ENCODE data around the gene PEX14. TPM values are rescaled to one million over a fixed set of nuclear protein-coding genes. Genes with fewer than 3 reads are reported as not detected.
A peak's percentile ranks its signal among the peaks of the same experiment; 100 is the strongest.
"Not testable (repeated sequence)": the region's sequence is repeated elsewhere in the genome, so short reads cannot be mapped to it uniquely, and the experiment has no call there.

PEX14 gene
- total RNA-seq, result 16.0 to 17.8 TPM (median 17.4 TPM) in 3 replicates
- long read RNA-seq, transcript PEX14-201 (9 exons, 1,985 nt), result major isoform, 13 of 19 reads
- long read RNA-seq, partial matches to known transcripts, result 2 of 19 reads
- long read RNA-seq, other reads (novel, unspliced or antisense), result 4 of 19 reads

- Mint-ChIP-seq H3K27ac (ENCODE audit: unreplicated experiment) (peak within 1 kb of the TSS; percentile 81), H3K27me3 (ENCODE audit: low read depth) (no peaks in the 10 kb centered on the region), H3K9me3 (ENCODE audit: low read depth) (no peaks in the 10 kb centered on the region), H3K4me3 (ENCODE audit: unreplicated experiment) (peak within 1 kb of the TSS; percentile 96), H3K4me1 (ENCODE audit: low read depth) (peaks cover 45% of the 10 kb centered on the region), H3K36me3 (ENCODE audit: low read depth) (no peaks in the 10 kb centered on the region)
- DNase-seq (ENCODE audit: low spot score), result peak; percentile 97
- no peak for TF ChIP-seq CTCF (IDR thresholded peaks at IDR 0.05)
Measured at GRCh38 chr1:10474613-10475507, at the start of gene PEX14. PEX14 (plus strand) TSS chr1:10474950; CDS start chr1:10474967, 17 bp downstream.

- peaks cover 16% of the 10 kb centered on the region for H3K4me1 Mint-ChIP-seq (ENCODE audit: low read depth)
- H3K27me3 Mint-ChIP-seq (ENCODE audit: low read depth); H3K4me3 Mint-ChIP-seq (ENCODE audit: unreplicated experiment); DNase-seq (ENCODE audit: low spot score); H3K9me3 Mint-ChIP-seq (ENCODE audit: low read depth); H3K27ac Mint-ChIP-seq (ENCODE audit: unreplicated experiment); H3K36me3 Mint-ChIP-seq (ENCODE audit: low read depth): not testable (repeated sequence)
Measured at GRCh38 chr1:10425826-10426534, 48.8 kb upstream of the PEX14 start.

- not testable (repeated sequence) for H3K27me3 Mint-ChIP-seq (ENCODE audit: low read depth); H3K36me3 Mint-ChIP-seq (ENCODE audit: low read depth); H3K4me3 Mint-ChIP-seq (ENCODE audit: unreplicated experiment); H3K27ac Mint-ChIP-seq (ENCODE audit: unreplicated experiment); DNase-seq (ENCODE audit: low spot score); H3K9me3 Mint-ChIP-seq (ENCODE audit: low read depth)
- H3K4me1 Mint-ChIP-seq (ENCODE audit: low read depth), result peaks cover 21% of the 10 kb centered on the region
Measured at GRCh38 chr1:10426535-10426848, 48.3 kb upstream of the PEX14 start.

- Mint-ChIP-seq H3K4me3 (ENCODE audit: unreplicated experiment) (no peak overlapping the region), H3K9me3 (ENCODE audit: low read depth) (no peaks in the 10 kb centered on the region), H3K36me3 (ENCODE audit: low read depth) (no peaks in the 10 kb centered on the region), H3K27me3 (ENCODE audit: low read depth) (no peaks in the 10 kb centered on the region), H3K4me1 (ENCODE audit: low read depth) (peaks cover 18% of the 10 kb centered on the region), H3K27ac (ENCODE audit: unreplicated experiment) (no peak overlapping the region)
- DNase-seq (ENCODE audit: low spot score), result no peak
- no peak for TF ChIP-seq CTCF (IDR thresholded peaks at IDR 0.05)
Measured at GRCh38 chr1:10428984-10429383, 45.8 kb upstream of the PEX14 start.

- TF ChIP-seq CTCF (IDR thresholded peaks at IDR 0.05), result no peak
- Mint-ChIP-seq H3K4me1 (ENCODE audit: low read depth) (peaks cover 17% of the 10 kb centered on the region), H3K4me3 (ENCODE audit: unreplicated experiment) (peak overlapping the region; percentile 88), H3K9me3 (ENCODE audit: low read depth) (no peaks in the 10 kb centered on the region), H3K27ac (ENCODE audit: unreplicated experiment) (no peak overlapping the region), H3K36me3 (ENCODE audit: low read depth) (no peaks in the 10 kb centered on the region), H3K27me3 (ENCODE audit: low read depth) (no peaks in the 10 kb centered on the region)
- no peak for DNase-seq (ENCODE audit: low spot score)
Measured at GRCh38 chr1:10429868-10430215, 44.9 kb upstream of the PEX14 start.

Measured in chondrocyte (in vitro differentiated cells).